NB4 (cell line): ENCODE data around the gene PBX1.

Experiments used
- CTCF ChIP-seq: IDR thresholded peaks from one replicate; pipeline ENCODE4 v1.5.1; 2012; ENCODE audit warnings: low read depth, low read length
- MAX ChIP-seq: IDR thresholded peaks from 2 replicates; pipeline ENCODE4 v1.6.1; 2011; ENCODE audit warnings: low read depth, low read length
- MYC ChIP-seq: IDR thresholded peaks from 2 replicates; pipeline ENCODE4 v1.6.1; 2011; ENCODE audit warnings: low read depth, low read length
- POLR2A ChIP-seq: IDR thresholded peaks from 2 replicates; pipeline ENCODE4 v1.6.1; 2011; ENCODE audit warnings: mild to moderate bottlenecking; ENCODE audit not compliant: insufficient read length; ENCODE audit errors: extremely low read depth

- TF ChIP-seq POLR2A (no peak), CTCF (no peak), MYC (no peak), MAX (no peak)
These were observed 513 bp downstream of the PBX1 start for GRCh38 chr1:164559342-164560051.
